Heart left ventricle (tissue), 16 donors: Measurements from ENCODE around the gene BCORL1. TPM values are rescaled to one million over a fixed set of nuclear protein-coding genes. Genes with fewer than 3 reads are reported as not detected.
A peak's percentile ranks its signal among the peaks of the same experiment; 100 is the strongest.

ENCODE experiments used
- ATAC-seq, 4 donors: fragments of 200-7000 bp; cut with Tn5 transposase; one replicate each; pipeline ENCODE4 v1.9.1; 2020 to 2022; ENCODE audit warnings: moderate library complexity in 4 of 4, mild to moderate bottlenecking in 3 of 4, moderate number of reproducible peaks in 1 of 4
- DNase-seq, 5 donors: peaks; one replicate each; pipeline ENCODE4 v3.0.0-alpha.2; 2020
- H3K27ac ChIP-seq, 12 donors: fragments of 200-600 bp; sonication (generic) in 4 of 12; one replicate each; pipeline versions ENCODE4 v1.5.0 to v1.8.0; 2016 to 2022; ENCODE audit warnings: mild to moderate bottlenecking in 2 of 12
- H3K27me3 ChIP-seq, 9 donors: fragments of 200-600 bp; sonication (generic) in 2 of 9; one replicate each; pipeline versions ENCODE4 v1.5.1 to v1.8.0; 2016 to 2022; ENCODE audit warnings: mild to moderate bottlenecking in 3 of 9
- H3K36me3 ChIP-seq, 9 donors: fragments of 200-600 bp; sonication (generic) in 2 of 9; one replicate each; pipeline versions ENCODE4 v1.5.0 to v1.8.0; 2018 to 2022; ENCODE audit warnings: mild to moderate bottlenecking in 2 of 9
- H3K4me1 ChIP-seq, 12 donors: fragments of 200-600 bp; sonication (generic) in 4 of 12; one replicate each; pipeline versions ENCODE4 v1.5.0 to v1.8.0; 2016 to 2022; ENCODE audit warnings: mild to moderate bottlenecking in 3 of 12
- H3K4me3 ChIP-seq, 12 donors: fragments of 200-600 bp; sonication (generic) in 4 of 12; one replicate each; pipeline versions ENCODE4 v1.5.0 to v1.8.0; 2017 to 2022; ENCODE audit warnings: mild to moderate bottlenecking in 9 of 12, moderate library complexity in 4 of 12
- H3K9me3 ChIP-seq, 12 donors: fragments of 200-600 bp; sonication (generic) in 4 of 12; one replicate each; pipeline versions ENCODE4 v1.5.0 to v1.8.0; 2016 to 2022; ENCODE audit warnings: mild to moderate bottlenecking in 1 of 12
- CTCF ChIP-seq, 12 donors: fragments of 200-600 bp; sonication (generic) in 4 of 12; IDR thresholded peaks; one replicate each; pipeline versions ENCODE4 v1.5.0 to v1.8.0; 2018 to 2022; ENCODE audit warnings: antibody characterized with exemption in 12 of 12, mild to moderate bottlenecking in 5 of 12
- POLR2A ChIP-seq, 2 donors: fragments of 450-650 bp; IDR thresholded peaks; one replicate each; pipeline ENCODE4 v1.6.1; 2017; ENCODE audit warnings: antibody characterized with exemption in 2 of 2, mild to moderate bottlenecking in 2 of 2, moderate library complexity in 2 of 2
- WGBS, 4 donors: extraction: QIAGEN DNeasy Blood & Tissue Kit in 2 of 4; methylation state at CpG; one replicate each; pipeline versions ENCODE4 v1.1.5 to v1.1.7; 2013 to 2018; 5-methylcytosine and 5-hydroxymethylcytosine counted together
- intact Hi-C, 10 donors: fragments of 100-400 bp; cut with DNase I; formaldehyde crosslinking; loops; one replicate each; pipeline versions ENCODE4 v1.11.1 to v1.14.2; 2022
- polyA plus RNA-seq, 2 donors: library from polyadenylated mRNA; stranded (reverse); fragments of 200-250 nt; gene quantifications; one replicate each; pipeline ENCODE4 v1.2.3, GENCODE V29; 2013
- total RNA-seq, 9 donors: library from RNA; depleted of rRNA in 2 of 9; stranded (reverse); fragments of >200 nt in 2 of 9; fragmentation: NEBNext Ultra II Directional in 3 of 9; extraction: Animal tissue kit (Norgen Biotek cat#: 25700) in 3 of 9; gene quantifications; one replicate each; pipeline versions ENCODE4 v1.1.0 to v1.2.4, GENCODE V29; 2016 to 2023
- donor health status: ischemic (EF 13 %, LVEDD 7.1; RV severe dilation, severe dysfunction).
- donor health status: healthy with polysubstance abuse.
- donor health status: DM: no; HTN: yes; CAD: no.
- donor health status: DM: no; HTN: no; CAD: no.
- donor health status: ischemic (EF 25% LVEDD 6.9; RV normal size, moderate dysfunction).
- donor health status: ischemic (EF 25% LVEDD 5.7; RV mildly dilated, moderate dysfunction).
- donor health status: healthy.
- donor health status: DM: yes; HTN: yes; CAD: no.
- donor health status: ischemic (EF 35%, LVEDD 5.7; RV mildly dilated, moderate dysfunction).
- donor health status: nonischemic (EF 11% LVEDD 7.7; RV severe dilation, severe dysfunction).
- donor health status: DM: yes; HTN: yes; CAD: no.
- donor health status: PGD.
- donor health status: ischemic (EF 29% LVEDD 5.4; RV normal size, mild dysfunction).
- donor health status: nonischemic (EF 23%, LVEDD 6.1; RV moderate dilation, normal function).

The BCORL1 gene
- total and polyA plus RNA-seq, 11 donors: 3.3 to 11.0 (median 8.0) TPM

- ATAC-seq (peak in 2 of 4 donors; percentile 13 to 41), DNase-seq (peak in 1 of 5 donors; percentile 30)
- no peaks in the 10 kb centered on the region for H3K9me3 ChIP-seq
- no peaks in the 10 kb centered on the region for H3K36me3 ChIP-seq
- peaks cover 0 to 86% (median 12%) of the 10 kb centered on the region in 12 donors for H3K4me1 ChIP-seq
- intact Hi-C loops: no loop called here
- H3K4me3 ChIP-seq: peak overlapping the region in 1 of 12 donors; percentile 50
- H3K27ac ChIP-seq: peak overlapping the region in 8 of 12 donors; percentile 9 to 89 (median 68)
- WGBS, 4 donors: 70 to 85% (median 73%) methylated on average over 13 of the region's 13 CpGs
- TF ChIP-seq CTCF (IDR thresholded peaks at IDR 0.05) (no peak), POLR2A (IDR thresholded peaks at IDR 0.05) (no peak)
- H3K27me3 ChIP-seq: no peaks in the 10 kb centered on the region
Measured at GRCh38 chrX:130086447-130087206, 104.2 kb downstream of the BCORL1 start.

GRCh38 chrX:130090364-130090763 lies 107.9 kb downstream of the BCORL1 start:
- H3K27me3 ChIP-seq: no peaks in the 10 kb centered on the region
- TF ChIP-seq CTCF (IDR thresholded peaks at IDR 0.05) (no peak), POLR2A (IDR thresholded peaks at IDR 0.05) (no peak)
- no peak for DNase-seq
- intact Hi-C loops: no loop called here
- no peak for ATAC-seq
- no peaks in the 10 kb centered on the region for H3K9me3 ChIP-seq
- no peaks in the 10 kb centered on the region for H3K36me3 ChIP-seq
- peaks cover 0 to 73% (median under 1%) of the 10 kb centered on the region in 12 donors for H3K4me1 ChIP-seq
- WGBS, 4 donors: 84 to 92% (median 87%) methylated on average over 3 of the region's 3 CpGs
- no peak overlapping the region for H3K4me3 ChIP-seq
- peak overlapping the region in 1 of 12 donors; percentile 20 for H3K27ac ChIP-seq

GRCh38 chrX:130091980-130092522 lies 109.6 kb downstream of the BCORL1 start:
- Histone ChIP-seq H3K4me3 (peak overlapping the region in 1 of 12 donors; percentile 27), H3K27me3 (no peaks in the 10 kb centered on the region), H3K4me1 (peaks cover 0 to 57% (median 0%) of the 10 kb centered on the region in 12 donors), H3K9me3 (no peaks in the 10 kb centered on the region), H3K27ac (peak overlapping the region in 3 of 12 donors; percentile 14 to 73 (median 22)), H3K36me3 (no peaks in the 10 kb centered on the region)
- intact Hi-C loops: no loop called here
- peak in 3 of 4 donors; percentile 56 to 77 (median 73) for ATAC-seq
- peak in 2 of 5 donors; percentile 57 to 81 for DNase-seq
- WGBS, 4 donors: 36 to 59% (median 57%) methylated on average over 6 to 10 of the region's 10 CpGs
- TF ChIP-seq CTCF (IDR thresholded peaks at IDR 0.05) (no peak), POLR2A (IDR thresholded peaks at IDR 0.05) (no peak)

- Histone ChIP-seq H3K9me3 (no peaks in the 10 kb centered on the region), H3K27me3 (no peaks in the 10 kb centered on the region), H3K4me3 (no peak overlapping the region), H3K4me1 (peaks cover 0 to 50% (median 2%) of the 10 kb centered on the region in 12 donors), H3K36me3 (no peaks in the 10 kb centered on the region), H3K27ac (no peak overlapping the region)
- no peak for ATAC-seq
- TF ChIP-seq CTCF (IDR thresholded peaks at IDR 0.05): no peak
- no peak for TF ChIP-seq POLR2A (IDR thresholded peaks at IDR 0.05)
- DNase-seq: no peak
- intact Hi-C loops: no loop called here
- 85 to 93% (median 88%) methylated on average over 2 of the region's 2 CpGs for WGBS, 4 donors
Measured at GRCh38 chrX:130093271-130093670, 110.8 kb downstream of the BCORL1 start.
